Colonic mucosa (tissue), 4 donors: ENCODE results near the gene ZNF319. TPM values are rescaled to one million over a fixed set of nuclear protein-coding genes. Genes with fewer than 3 reads are reported as not detected.
A peak's percentile ranks its signal among the peaks of the same experiment; 100 is the strongest.

Experiments used
- DNase-seq: peaks from one replicate; pipeline ENCODE4 v3.0.0-alpha.2; 2020
- H3K27ac ChIP-seq: fragments of 200-600 bp; one replicate; pipeline ENCODE4 v1.8.0; 2021
- H3K27me3 ChIP-seq: fragments of 200-600 bp; one replicate; pipeline ENCODE4 v1.8.0; 2021
- H3K36me3 ChIP-seq: fragments of 200-600 bp; one replicate; pipeline ENCODE4 v1.8.0; 2021
- H3K4me1 ChIP-seq: fragments of 200-600 bp; one replicate; pipeline ENCODE4 v1.8.0; 2021; ENCODE audit warnings: mild to moderate bottlenecking
- H3K4me3 ChIP-seq: fragments of 200-600 bp; one replicate; pipeline ENCODE4 v1.8.0; 2021
- H3K9ac ChIP-seq, 2 donors: one replicate each; pipeline ENCODE4 v1.7.0; 2013; ENCODE audit warnings: control low read depth in 2 of 2, low read depth in 2 of 2, low read length in 2 of 2
- H3K9me3 ChIP-seq: fragments of 200-600 bp; one replicate; pipeline ENCODE4 v1.8.0; 2021
- CTCF ChIP-seq: fragments of 200-600 bp; IDR thresholded peaks from one replicate; pipeline ENCODE4 v1.8.0; 2022; ENCODE audit warnings: antibody characterized with exemption, mild to moderate bottlenecking
- intact Hi-C: fragments of 100-400 bp; cut with DNase I; formaldehyde crosslinking; loops from one replicate; pipeline ENCODE4 v1.14.1; 2022
- total RNA-seq, 2 donors: library from RNA; stranded (reverse); fragmentation: NEBNext Ultra II Directional in 1 of 2; extraction: Animal tissue kit (Norgen Biotek cat#: 25700) in 1 of 2; gene quantifications; one replicate each; pipeline ENCODE4 v1.2.1, GENCODE V29; 2021
- donor health status: healthy.
- donor health status: DM: no; HTN: no; CAD: no.
- donor health status: DM: no; HTN: no; CAD: no.

ZNF319 gene
- total RNA-seq, 2 donors from 2014 or later: 3.5 to 5.3 TPM

DNA sequence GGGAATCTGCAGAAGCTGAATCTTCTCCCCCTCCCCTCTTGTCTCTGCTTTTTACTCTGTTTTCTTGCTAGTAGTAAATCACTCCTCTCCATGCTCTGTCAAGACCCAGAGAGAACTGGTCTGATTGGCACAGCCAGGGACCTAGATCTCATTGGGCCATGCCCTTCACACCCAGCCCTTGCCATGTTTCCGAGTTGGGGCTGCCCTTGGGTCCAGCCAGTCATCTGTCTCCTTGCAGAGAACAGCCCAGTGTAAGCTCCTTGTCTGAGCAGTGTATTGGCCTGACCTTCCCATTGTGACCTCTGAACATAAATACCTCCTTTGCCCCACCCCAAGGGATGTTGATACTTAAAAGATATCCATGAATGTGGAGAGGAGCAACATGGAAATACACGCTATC, 28.9 kb upstream of the ZNF319 start:
- H3K9me3 ChIP-seq: no peaks in the 10 kb centered on the region
- intact Hi-C loops: loop anchor here (5.0 kb wide), 1 partner anchor 168 kb away; the partner anchor contains the start of gene CSNK2A2
- H3K27ac ChIP-seq: no peak overlapping the region
- no peaks in the 10 kb centered on the region for H3K27me3 ChIP-seq
- no peak for TF ChIP-seq CTCF
- H3K9ac ChIP-seq: peak overlapping the region in 1 of 2 donors; percentile 14
- no peak for DNase-seq
- H3K4me1 ChIP-seq: peaks cover under 1% of the 10 kb centered on the region
- H3K4me3 ChIP-seq: no peak overlapping the region
- no peaks in the 10 kb centered on the region for H3K36me3 ChIP-seq

- intact Hi-C loops: loop anchor here (5.0 kb wide), 1 partner anchor 169 kb away; the partner anchor contains the start of gene CSNK2A2
- Histone ChIP-seq H3K36me3 (no peaks in the 10 kb centered on the region), H3K4me3 (no peak overlapping the region), H3K9me3 (no peaks in the 10 kb centered on the region), H3K4me1 (peaks cover 6% of the 10 kb centered on the region), H3K27ac (no peak overlapping the region), H3K9ac (peak overlapping the region; percentile 12 to 87), H3K27me3 (no peaks in the 10 kb centered on the region)
- DNase-seq: no peak
- TF ChIP-seq CTCF: no peak
Observed at GRCh38 chr16:58028541-58029070, 28.1 kb upstream of the ZNF319 start.

GRCh38 chr16:58027916-58028455, 27.5 kb upstream of the ZNF319 start:
- intact Hi-C loops: loop anchor here (5.0 kb wide), 1 partner anchor 169 kb away; the partner anchor contains the start of gene CSNK2A2
- H3K4me3 ChIP-seq: peak overlapping the region; percentile 96
- H3K4me1 ChIP-seq: peaks cover 11% of the 10 kb centered on the region
- peak overlapping the region; percentile 89 for H3K27ac ChIP-seq
- no peaks in the 10 kb centered on the region for H3K27me3 ChIP-seq
- DNase-seq: no peak
- H3K9me3 ChIP-seq: no peaks in the 10 kb centered on the region
- no peak for TF ChIP-seq CTCF
- no peaks in the 10 kb centered on the region for H3K36me3 ChIP-seq
- H3K9ac ChIP-seq: peak overlapping the region in 1 of 2 donors; percentile 87

GRCh38 chr16:58027161-58027915, 26.9 kb upstream of the ZNF319 start:
- intact Hi-C loops: loop anchor here (5.0 kb wide), 1 partner anchor 170 kb away; the partner anchor contains the start of gene CSNK2A2
- Histone ChIP-seq H3K9ac (peak overlapping the region; percentile 87 to 92), H3K27me3 (no peaks in the 10 kb centered on the region), H3K27ac (peak overlapping the region; percentile 89), H3K4me3 (peak overlapping the region; percentile 96), H3K9me3 (no peaks in the 10 kb centered on the region), H3K4me1 (peaks cover 17% of the 10 kb centered on the region), H3K36me3 (no peaks in the 10 kb centered on the region)
- no peak for TF ChIP-seq CTCF
- peak; percentile 83 for DNase-seq

DNA sequence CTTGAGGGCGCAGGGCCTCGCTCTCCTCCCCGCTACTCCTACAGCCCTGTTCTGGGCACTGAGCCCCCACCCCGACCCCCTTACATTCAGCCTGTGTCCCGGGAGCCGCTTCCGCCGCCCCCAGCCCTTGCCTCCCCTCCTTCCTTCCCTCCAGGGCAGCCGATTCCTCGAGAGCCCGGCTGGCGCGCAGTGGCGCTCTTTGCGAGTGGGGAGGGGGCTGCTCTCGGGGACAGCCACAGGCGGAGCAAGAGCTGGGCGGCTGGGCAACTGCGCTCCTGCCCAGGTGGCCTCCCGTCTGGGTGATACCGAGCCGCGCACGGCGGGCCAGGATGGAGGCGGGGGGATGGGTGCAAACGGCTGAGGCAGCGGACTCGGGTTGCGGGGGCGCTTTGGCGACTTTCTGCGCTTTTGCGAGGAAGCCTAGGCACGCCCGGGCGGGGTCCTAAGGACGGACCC, 26.3 kb upstream of the ZNF319 start:
- H3K27ac ChIP-seq: peak overlapping the region; percentile 89
- H3K27me3 ChIP-seq: no peaks in the 10 kb centered on the region
- peak; percentile 44 for DNase-seq
- no peak for TF ChIP-seq CTCF
- no peaks in the 10 kb centered on the region for H3K9me3 ChIP-seq
- peak overlapping the region; percentile 96 for H3K4me3 ChIP-seq
- H3K4me1 ChIP-seq: peaks cover 17% of the 10 kb centered on the region
- intact Hi-C loops: loop anchor here (5.0 kb wide), 1 partner anchor 171 kb away; the partner anchor contains the start of gene CSNK2A2
- no peaks in the 10 kb centered on the region for H3K36me3 ChIP-seq
- H3K9ac ChIP-seq: peak overlapping the region; percentile 87 to 92
